HG02623 (cell line): Measurements from ENCODE around the gene HOXB3.

Experiments used
- ATAC-seq: cut with Tn5 transposase; IDR thresholded peaks from one replicate; pipeline ENCODE4 v1.9.1; 2021; ENCODE audit warnings: moderate library complexity; ENCODE audit not compliant: unreplicated experiment

Gene HOXB3

GRCh38 chr17:48559122-48559839 is 30.8 kb downstream of the HOXB3 start:
- no peak for ATAC-seq

GRCh38 chr17:48558831-48559121 is 31.3 kb downstream of the HOXB3 start:
- ATAC-seq: no peak

- ATAC-seq: no peak
Observed at GRCh38 chr17:48558057-48558830, 31.8 kb downstream of the HOXB3 start.

- no peak for ATAC-seq
Observed at GRCh38 chr17:48556576-48557401, 33.3 kb downstream of the HOXB3 start.

- ATAC-seq: no peak
Observed at GRCh38 chr17:48556229-48556575, 33.8 kb downstream of the HOXB3 start.

- no peak for ATAC-seq
Observed at GRCh38 chr17:48555258-48556228, 34.5 kb downstream of the HOXB3 start.

GRCh38 chr17:48554412-48555257 is 35.4 kb downstream of the HOXB3 start:
- no peak for ATAC-seq

- no peak for ATAC-seq
Observed at GRCh38 chr17:48553826-48554225, 36.2 kb downstream of the HOXB3 start.

- ATAC-seq: no peak
Observed at GRCh38 chr17:48553190-48553547, 36.9 kb downstream of the HOXB3 start.

GRCh38 chr17:48552466-48553189 is 37.4 kb downstream of the HOXB3 start:
- no peak for ATAC-seq

- no peak for ATAC-seq
Observed at GRCh38 chr17:48551596-48552465, 38.2 kb downstream of the HOXB3 start.

- no peak for ATAC-seq
Observed at GRCh38 chr17:48551214-48551555, 38.9 kb downstream of the HOXB3 start.

- no peak for ATAC-seq
Observed at GRCh38 chr17:48550502-48551213, 39.4 kb downstream of the HOXB3 start.

- ATAC-seq: no peak
Observed at GRCh38 chr17:48549914-48550501, 40.0 kb downstream of the HOXB3 start.

- ATAC-seq: no peak
Observed at GRCh38 chr17:48549281-48549630, 40.8 kb downstream of the HOXB3 start.

- no peak for ATAC-seq
Observed at GRCh38 chr17:48548523-48549280, 41.3 kb downstream of the HOXB3 start.
